NCI-H446 treated with DMSO at 0.1 percent for 48 hours (cell line): ENCODE data around the gene CAMKMT.
"Not testable (repeated sequence)": the region's sequence is repeated elsewhere in the genome, so short reads cannot be mapped to it uniquely, and the experiment has no call there.

Experiments
- DNase-seq: peaks from one replicate; lab custom pipeline; 2025; lab: John Stamatoyannopoulos, UW

The CAMKMT gene

DNA sequence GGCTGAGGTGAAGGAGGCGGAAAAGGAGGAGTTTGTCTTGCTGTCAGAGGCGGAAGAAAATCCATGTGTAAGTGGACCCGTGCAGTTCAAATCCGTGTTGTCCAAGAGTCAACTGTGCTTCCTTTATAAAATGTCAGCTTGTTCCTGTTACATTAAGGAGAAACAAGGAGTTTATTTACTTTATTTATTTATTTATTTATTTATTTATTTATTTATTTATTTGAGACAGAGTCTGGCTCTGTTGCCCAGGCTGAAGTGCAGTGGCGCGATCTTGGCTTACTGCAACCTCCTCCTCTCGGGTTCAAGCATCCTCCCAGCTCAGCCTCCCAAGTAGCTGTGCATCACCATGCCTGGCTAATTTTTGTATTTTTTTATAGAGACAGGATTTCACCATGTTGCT is 143.9 kb downstream of the CAMKMT start:
- DNase-seq, result not testable (repeated sequence)

DNA sequence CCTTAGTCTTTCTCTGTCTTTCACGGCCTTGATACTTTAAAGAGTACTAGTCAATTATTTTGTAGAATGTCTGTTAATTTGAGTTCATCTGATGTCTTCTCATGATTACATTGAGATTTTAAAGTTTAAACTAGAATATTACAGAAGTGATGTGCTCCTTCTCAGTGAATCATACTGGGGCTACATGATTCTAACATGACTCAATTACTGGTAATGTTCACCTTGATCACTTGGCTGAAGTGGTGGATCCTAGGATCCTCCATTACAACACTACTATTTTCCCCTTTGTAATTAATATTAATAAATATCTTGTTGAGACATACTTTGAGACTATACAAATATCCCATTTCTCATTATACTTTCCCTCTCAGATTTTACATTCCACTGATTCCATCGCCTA is 148.5 kb downstream of the CAMKMT start:
- DNase-seq, result no peak

DNA sequence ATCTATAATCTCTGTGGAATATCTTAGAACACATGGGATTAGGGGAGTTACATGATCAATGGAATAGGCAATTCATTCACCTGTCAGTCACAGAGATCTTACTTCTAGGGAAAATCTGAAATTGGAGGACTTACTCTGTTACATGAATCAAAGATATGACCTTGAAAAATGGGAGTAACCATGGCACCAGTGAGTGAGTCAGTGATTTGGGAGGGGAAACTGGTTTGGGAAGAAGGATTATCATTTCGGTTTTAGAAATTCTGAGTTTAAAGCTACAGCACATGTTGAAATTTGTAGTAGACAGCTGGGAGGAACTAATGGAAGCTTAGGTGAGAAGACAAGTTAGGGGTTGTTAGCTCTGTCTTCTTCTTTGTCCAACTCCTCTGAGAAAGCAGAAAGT is 153.7 kb downstream of the CAMKMT start:
- no peak for DNase-seq

DNA sequence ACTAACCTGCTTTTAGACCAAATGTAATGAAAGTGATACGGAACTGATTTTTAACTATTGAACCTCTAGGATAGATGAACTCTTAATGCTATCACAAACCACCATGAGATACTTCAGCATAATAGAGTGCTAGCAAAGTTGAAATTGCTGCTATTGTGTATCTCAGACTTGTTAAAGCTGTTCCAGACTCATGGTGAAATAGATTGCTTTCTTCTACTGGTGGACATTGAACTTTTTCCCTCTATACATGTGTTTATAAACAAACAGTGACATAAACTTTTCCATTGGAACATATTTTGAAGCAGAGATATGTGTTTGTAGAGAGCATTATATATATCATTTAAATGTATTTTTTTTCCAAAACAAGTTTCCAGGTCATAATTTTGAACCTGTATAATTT is 157.3 kb downstream of the CAMKMT start:
- no peak for DNase-seq

DNA sequence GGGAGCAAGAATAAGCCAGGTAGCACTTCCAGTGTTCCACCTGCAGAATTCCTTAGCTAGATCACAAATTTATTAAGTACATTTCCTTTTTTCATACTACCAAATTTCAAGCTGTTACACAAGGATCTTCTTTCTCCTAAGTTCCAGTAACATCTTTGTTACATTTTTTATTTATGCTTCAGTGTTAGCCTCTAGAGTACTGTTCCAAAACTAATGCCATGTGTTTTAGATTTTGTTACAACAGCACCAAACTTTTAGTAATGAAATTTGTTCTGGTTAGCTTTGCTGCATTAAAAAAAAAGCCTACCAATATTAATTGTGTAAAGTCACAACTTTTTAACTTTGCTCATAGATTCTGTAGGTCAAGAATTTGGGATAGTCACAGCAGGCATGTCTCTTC is 161.1 kb downstream of the CAMKMT start:
- no peak for DNase-seq

DNA sequence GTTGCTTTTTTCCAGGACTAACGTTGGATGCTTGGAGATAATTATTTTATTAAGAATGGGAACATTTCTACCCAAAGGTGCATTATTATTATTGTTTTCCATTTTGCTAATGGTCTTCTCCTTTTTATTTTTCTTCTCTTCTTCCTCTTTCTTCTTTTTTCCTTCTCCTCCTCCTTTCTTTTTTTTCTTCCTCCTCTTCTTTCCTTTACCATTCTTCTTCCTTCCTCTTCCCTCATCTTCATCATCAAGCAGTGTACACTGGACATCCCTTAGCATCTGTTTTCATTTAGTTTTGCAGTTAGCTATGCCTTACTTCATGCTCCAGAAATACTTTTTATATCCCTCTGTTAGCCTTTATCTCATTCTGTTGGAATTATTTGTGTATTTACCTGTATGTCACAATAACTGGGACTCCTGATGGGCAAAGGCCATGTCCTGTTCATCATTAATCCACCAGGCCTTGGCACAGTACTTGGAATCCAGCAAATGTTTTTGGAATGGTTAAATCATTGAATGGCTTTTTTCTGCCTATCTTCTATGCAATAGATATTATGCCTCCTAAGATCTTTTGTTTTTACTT is 162.7 kb downstream of the CAMKMT start:
- DNase-seq, result no peak

DNA sequence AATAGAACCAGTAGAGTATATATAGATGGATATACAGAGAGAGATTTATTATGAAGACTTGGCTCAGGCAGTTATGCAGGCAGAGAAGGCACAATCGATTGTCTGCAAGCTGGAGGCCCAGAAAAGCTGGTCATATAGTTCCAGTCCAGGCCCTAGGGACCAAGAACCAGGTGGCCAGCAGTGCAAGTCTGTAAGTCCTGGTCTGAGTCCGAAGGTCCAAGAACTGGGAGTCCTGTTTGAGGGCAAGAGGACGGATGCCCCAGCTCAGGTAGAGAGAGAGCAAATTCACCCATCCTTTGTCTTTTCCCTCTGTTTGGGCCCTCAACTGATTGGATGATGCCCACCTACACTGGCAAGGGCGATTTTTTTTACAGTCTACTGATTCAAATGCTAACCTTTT is 164.6 kb downstream of the CAMKMT start:
- no peak for DNase-seq

DNA sequence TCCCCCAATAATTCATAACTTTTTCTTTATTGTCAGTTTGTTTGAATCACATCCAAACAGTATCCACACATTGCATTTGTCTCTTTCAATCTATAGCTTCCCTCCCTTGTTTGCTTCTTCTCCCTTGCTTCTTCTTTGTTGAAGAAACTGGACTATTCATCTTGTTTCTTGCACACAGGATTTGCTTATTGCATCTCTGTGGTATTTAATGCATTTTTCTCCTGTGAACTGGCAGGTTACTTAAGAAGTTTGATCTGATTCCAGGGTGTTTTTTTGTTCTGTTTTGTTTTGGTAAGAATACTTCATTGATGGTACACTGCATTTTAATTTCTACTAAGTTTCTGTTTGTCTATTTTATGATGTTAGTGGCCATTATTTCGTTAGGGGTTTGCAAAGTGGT is 166.8 kb downstream of the CAMKMT start:
- no peak for DNase-seq

DNA sequence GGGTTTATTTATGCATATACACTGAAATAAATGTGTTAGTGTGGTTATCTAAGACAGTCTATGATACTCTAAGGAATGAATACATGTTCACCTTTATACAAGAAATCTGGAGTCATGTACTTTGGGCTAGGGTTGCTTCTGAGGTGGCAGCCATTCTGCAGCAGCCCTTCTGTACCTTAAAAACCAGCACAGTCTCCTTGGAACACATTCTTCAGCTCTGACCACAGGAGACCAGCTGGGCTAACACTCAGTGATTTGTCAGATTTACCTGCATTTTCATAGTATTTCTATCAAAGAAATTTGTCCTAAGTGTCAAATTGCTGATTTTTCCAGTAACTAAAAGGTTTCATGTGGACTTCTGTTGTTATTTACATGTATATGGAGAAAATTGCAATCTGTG is 167.7 kb downstream of the CAMKMT start:
- no peak for DNase-seq

DNA sequence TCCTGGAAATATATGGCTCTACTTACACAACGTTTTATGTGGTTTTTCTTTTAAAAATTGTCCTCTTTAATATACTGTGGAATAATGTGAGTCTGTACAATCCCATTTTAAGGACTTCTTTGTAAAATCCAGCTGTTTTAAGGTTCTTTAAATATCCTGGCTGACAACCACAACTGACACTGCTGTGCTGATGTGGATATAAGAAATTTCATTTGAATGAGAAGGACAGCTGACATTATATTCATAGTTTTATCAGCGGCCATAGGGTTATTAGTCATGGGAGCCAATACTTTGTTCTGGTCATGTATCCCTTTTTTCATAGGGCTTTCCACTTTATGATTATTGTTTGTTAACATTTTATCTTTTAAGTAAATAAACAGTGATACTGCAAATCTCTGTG is 169.5 kb downstream of the CAMKMT start:
- no peak for DNase-seq

DNA sequence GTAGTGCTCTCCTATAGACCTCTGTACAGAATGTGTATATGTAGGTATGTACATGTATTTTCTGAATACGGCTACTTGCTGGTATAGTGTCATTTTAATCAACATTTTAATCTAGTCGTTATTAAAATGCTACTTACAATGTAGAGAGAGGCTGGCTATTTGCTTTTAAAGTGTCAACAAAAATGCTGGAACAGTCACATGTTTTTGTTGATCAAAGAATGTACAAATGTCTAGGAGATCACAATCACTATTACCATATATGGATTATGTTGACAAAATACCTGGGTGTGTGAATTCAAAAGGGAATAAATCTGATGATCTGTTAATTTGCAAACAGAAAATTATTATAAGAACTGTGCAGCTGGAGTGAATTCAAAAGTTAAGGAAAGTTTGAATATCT is 170.3 kb downstream of the CAMKMT start:
- DNase-seq, result no peak

DNA sequence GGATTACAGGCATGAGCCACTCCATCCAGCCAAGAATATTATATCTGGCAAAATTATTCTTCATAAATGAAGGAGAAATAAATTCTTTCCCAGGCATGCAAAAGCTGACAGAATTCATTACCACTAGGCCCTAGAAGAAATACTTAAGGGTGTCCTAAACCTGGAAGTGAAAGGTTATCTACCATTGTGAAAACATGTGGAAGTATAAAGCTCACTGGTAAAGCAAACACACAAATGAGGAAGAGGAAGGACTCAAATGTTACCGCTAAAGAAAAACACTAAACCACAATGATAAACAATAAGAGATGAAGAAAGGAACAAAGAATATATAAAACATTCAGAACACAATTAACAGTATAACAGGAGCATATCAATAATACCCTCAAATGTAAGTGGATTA is 171.8 kb downstream of the CAMKMT start:
- DNase-seq, result no peak

DNA sequence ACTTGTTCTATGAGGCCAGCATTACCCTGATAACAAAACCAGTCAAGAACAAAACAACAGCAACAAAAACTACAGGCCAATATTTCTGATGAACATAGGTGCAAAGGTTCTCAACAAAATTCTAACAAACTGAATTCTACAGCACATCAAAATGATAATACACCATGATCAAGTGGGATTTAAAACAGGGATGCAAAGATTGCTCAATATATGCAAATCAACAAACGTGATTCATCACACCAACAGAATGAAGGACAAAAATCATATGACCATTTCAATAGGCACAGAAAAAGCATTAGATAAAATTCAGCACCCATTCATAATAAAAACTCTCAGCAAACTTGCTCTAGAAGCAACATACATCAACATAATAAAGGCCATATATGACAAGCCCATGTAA is 173.6 kb downstream of the CAMKMT start:
- no peak for DNase-seq

DNA sequence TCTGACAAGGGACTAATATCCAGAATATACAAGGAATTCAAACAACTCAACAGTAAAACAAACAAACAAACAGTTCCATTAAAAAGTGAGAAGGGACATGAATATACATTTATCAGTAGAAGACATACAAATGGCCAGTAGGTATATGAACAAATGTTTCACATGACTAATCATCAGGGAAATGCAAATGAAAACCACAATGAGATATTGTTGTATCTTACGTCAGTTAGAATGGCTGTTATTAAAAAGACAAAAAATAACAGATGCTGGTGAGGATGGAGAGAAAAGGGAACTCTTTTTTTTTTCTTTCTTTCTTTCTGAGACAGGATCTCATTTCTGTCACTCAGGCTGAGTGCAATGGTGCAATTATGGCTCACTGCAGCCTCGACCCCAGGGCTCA is 175.5 kb downstream of the CAMKMT start:
- DNase-seq, result no peak

DNA sequence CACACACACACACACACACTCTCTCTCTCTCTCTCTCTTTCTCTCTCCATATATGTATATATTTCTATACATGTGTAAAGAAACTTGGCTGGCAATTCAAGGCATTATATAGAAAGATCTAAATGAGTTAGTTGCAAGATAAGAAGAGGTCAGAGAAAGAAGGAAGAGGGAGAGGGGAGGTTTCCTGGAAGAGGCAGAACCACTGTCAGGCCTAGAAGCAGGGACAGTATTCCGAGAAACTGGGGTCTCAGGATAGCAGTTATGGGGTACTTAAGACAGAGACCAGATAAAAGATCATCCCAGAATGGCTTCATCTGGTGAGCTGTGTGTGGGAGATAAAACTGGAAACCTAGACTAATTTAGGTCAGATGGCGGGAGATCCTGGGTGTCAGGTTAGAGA is 180.8 kb downstream of the CAMKMT start:
- no peak for DNase-seq

DNA sequence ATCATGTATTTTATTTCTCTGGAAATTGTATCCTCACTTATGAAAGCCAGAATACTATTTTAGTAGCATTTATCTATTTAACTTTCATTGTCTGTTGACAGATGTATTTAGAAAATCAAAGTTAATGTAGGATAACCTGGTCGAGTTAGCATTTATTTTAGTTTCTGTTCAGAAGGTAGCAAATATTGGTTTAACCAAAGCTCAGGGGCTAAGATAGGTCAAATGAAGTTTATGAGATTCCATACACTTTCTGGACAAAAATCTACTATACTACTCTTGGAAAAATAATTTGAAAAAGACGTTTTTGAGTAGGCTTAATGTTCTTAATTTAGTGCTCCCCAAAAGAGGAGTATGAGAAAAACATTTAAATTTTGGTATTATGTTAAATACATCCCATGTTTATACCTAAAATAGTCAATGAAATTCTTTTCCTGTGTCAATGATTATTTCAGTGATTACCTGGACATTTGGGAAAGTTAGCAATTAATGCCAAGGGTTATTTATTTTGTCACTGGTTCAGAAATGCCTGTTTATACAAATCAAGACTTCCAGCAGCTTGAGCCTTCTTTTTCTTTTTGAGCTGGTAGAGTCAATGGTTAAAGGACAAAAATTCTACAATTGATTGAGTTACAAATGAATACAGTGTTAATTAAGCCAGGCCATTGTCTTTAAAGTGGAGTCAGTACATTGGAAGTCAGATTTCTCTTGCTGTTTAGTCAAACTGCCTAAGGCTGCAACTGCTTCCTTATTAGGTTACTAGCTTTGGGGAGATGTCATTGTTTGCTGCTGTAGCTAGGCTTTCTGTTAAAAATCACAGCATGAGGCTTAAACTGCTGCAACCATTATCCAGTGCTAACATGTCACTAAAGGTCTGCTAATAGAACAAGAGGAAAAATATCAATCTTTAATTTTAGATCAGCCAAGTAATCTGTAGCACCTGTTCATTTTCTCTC is 182.3 kb downstream of the CAMKMT start:
- no peak for DNase-seq

DNA sequence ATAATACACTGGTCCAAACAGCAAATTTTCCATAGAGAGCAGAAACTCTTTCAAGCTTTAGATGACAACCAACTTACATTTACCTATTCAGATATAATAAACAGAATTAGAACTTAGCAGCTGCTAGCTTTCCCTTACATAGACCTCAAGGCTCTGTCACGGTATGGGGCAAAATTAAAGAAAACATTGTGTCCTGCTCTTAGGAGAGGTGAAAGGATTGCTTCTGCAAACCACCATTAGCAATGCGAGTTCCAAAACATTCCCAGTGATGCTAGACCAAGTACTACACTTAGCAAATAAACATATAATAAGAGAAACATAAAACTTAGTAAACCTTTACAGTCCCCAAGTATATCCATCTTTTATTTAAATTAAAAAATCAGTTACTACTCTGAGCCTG is 183.3 kb downstream of the CAMKMT start:
- DNase-seq, result no peak

DNA sequence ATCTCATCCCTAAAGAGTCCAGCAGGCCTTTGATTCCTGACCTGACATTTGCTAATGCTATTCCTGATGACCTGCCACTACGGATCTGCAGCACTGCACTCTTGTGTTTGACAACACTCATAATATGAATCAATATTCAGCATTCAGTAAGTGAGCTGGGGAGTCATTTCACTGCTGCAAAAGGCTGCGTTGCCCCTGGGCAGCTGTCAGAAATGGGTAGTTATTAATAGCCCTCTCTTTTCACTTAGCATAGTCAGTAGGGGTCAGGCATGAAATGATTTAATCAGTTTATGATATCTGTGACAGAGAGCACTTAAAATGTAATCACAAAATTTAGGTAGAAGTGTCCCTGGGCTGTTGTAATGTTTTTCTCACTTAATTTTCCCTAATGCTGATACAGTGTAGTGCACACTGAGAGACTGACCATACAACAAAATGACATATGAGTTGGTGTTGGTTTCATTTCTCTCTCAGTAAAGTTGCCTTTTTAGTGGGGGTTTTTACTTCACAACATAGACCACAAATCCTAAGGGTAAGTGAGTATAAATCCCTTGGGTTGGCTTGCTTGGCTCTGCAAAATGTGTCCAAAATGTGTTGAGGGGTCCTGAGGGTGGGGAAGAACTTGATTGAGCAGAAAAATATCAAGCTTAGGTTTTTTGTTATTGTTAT is 184.8 kb downstream of the CAMKMT start:
- no peak for DNase-seq

DNA sequence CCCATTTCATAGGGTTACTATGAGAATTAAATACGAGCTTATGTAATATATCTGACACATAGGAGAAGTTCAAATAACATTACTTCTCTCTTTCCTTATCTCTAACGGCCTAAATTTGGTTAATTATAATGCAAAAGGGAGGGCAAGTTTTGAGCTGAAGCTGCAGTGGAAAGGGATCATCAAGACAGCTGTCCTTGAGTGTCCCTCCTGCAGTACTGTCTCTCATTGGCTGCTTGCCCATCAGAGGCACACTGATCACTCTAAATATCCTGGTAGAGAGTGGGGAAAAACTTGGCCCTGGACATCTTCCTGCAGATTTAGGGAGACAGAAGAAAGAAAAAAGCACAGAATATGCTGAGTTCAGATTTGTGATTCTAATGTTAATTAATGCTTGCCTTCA is 186.0 kb downstream of the CAMKMT start:
- no peak for DNase-seq

DNA sequence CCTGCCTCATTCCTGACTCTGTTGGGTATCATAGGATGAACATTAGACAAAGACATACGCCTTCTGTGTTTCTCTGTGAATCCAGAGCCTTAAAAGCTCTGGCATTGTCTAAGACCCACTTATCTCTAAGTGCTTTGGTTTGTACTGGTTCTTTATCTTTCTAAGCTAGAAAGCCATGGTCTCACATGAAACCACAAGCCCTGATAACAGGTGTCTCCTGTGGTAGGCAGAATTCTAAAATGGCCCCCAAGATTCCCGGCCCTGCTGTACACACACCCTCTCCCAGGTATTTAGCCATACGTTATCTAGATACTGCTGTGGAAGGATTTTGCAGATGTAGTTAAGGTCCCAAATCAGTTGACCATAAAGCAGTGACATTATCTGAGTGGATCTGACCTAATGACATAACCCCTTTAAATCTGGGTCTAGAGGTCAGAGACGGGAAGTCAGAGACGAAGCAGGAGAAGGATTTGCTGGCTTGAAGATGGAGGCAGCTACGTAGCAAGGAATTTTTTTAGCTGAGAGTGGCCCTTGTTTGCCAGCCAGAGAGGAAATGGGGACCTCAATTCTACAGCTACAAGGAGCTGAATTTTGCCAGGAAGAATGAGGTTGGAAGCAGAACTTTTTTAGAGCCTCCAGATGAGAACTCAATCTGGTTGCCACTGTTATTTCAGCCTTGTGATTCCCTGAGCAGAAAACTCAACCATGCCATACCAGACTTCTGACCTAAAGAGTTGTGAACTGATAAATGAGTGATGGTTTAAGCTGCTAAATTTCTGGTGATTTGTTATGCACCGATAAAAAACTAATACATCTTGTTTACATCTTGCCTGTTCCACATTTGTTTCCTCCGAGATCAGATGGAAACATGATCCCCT is 186.7 kb downstream of the CAMKMT start:
- DNase-seq, result no peak

DNA sequence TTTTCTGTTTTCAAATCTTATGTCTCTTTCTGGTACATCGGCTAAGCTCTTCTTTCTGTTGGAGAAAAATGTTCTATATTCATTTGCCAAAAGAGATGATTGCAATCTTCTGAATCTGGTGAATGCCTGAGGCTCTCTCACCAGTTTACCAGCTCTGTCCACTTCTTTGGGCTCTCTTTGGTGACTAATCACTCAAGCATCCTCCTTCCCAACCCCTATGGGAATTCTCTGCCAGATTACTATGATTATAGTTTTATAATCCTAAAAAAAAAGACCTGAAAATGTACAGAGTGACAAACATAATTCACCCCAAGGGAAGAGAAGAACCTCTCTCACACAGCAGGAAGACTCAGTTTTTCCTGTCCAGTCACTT is 187.3 kb downstream of the CAMKMT start:
- no peak for DNase-seq

DNA sequence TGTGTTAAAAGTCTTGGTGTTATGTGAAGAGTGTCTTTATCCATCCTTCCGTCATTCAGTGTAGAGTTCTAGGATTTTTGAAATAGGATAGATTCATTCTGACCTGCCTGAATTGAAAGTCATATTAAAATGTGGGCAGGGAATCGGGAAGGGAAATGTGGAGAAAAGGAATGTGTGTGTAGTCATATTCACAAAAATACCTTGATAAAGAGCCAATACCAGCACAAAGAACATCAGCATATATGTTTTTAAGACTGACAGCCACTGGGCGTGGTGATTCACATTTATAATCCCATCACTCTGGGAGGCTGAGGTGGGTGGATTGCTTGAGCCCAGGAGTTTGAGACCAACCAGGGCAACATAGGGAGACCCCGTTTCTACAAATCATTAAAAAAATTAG is 188.1 kb downstream of the CAMKMT start:
- no peak for DNase-seq
